H1 (cell line): ENCODE measurements around the gene ZNF804B. TPM values are rescaled to one million over a fixed set of nuclear protein-coding genes. Genes with fewer than 3 reads are reported as not detected.

Source experiments
- CTCF ChIA-PET: fragments of 300-600 bp; sonication (Branson Sonifier 250); formaldehyde crosslinking; loops from one replicate; lab custom pipeline; 2021; ENCODE audit not compliant: partially characterized antibody; lab: Charles Lee
- POLR2A ChIA-PET: fragments of 300-600 bp; sonication (Branson Sonifier 250); formaldehyde crosslinking; loops from one replicate; lab custom pipeline; 2021; ENCODE audit warnings: inconsistent platforms; ENCODE audit not compliant: partially characterized antibody; lab: Charles Lee
- DNase-seq, 2 experiments: peaks; one replicate each; pipeline versions ENCODE4 v3.0.0 to v3.0.0-alpha.2; 2010 to 2022; ENCODE audit warnings: low spot score in 2 of 2, low read depth in 1 of 2, mixed read lengths in 1 of 2
- FAIRE-seq: peaks from 2 replicates; lab custom pipeline; 2011; peaks lifted over from hg19 to GRCh38; lab: Jason Lieb, UNC
- H2AFZ ChIP-seq: 2 replicates; pipeline ENCODE4 v1.8.1; 2012; ENCODE audit warnings: low read length, inconsistent platforms
- H2AK5ac ChIP-seq: 2 replicates; pipeline ENCODE4 v1.6.1; 2013; ENCODE audit warnings: low read depth, low read length
- H2BK120ac ChIP-seq: replicated peaks from 2 replicates; pipeline ENCODE3; 2013; ENCODE audit warnings: low read depth, low read length, inconsistent platforms
- H2BK12ac ChIP-seq: 2 replicates; pipeline ENCODE4 v1.6.1; 2013; ENCODE audit warnings: low read depth, low read length
- H2BK15ac ChIP-seq: 2 replicates; pipeline ENCODE4 v1.6.1; 2013; ENCODE audit warnings: low read length
- H2BK20ac ChIP-seq: 2 replicates; pipeline ENCODE4 v1.6.1; 2013; ENCODE audit warnings: low read length
- H2BK5ac ChIP-seq: 2 replicates; pipeline ENCODE4 v1.6.1; 2013; ENCODE audit warnings: low read depth, low read length
- H3K14ac ChIP-seq: 2 replicates; pipeline ENCODE4 v1.6.1; 2013; ENCODE audit warnings: inconsistent platforms; ENCODE audit not compliant: insufficient read length
- H3K18ac ChIP-seq: 2 replicates; pipeline ENCODE4 v1.6.1; 2013; ENCODE audit warnings: low read length; ENCODE audit errors: extremely low read depth
- H3K23ac ChIP-seq: 2 replicates; pipeline ENCODE4 v1.6.1; 2013; ENCODE audit warnings: inconsistent platforms; ENCODE audit not compliant: insufficient read length
- H3K23me2 ChIP-seq: 2 replicates; pipeline ENCODE4 v1.6.1; 2013; ENCODE audit warnings: low read depth, low read length
- H3K27ac ChIP-seq: 2 replicates; pipeline ENCODE4 v1.6.1; 2011; ENCODE audit warnings: low read depth, low read length, inconsistent platforms
- H3K27me3 ChIP-seq, 4 experiments: replicated peaks in 1 of 4; 1 replicate in 1 of 4; 2 replicates in 3 of 4; pipeline versions ENCODE4 v1.6.1 to v1.8.1; 2011 to 2013; ENCODE audit warnings: low read length in 3 of 4, mild to moderate bottlenecking in 3 of 4, inconsistent platforms in 2 of 4, mixed read lengths in 2 of 4, moderate library complexity in 1 of 4; ENCODE audit not compliant: control insufficient read depth in 3 of 4, insufficient read depth in 3 of 4; ENCODE audit errors: extremely low read depth in 1 of 4
- H3K36me3 ChIP-seq, 4 experiments: 2 replicates each; pipeline versions ENCODE4 v1.6.1 to v1.8.1; 2011 to 2013; ENCODE audit warnings: mild to moderate bottlenecking in 4 of 4, low read length in 3 of 4, moderate library complexity in 2 of 4, control low read depth in 1 of 4, inconsistent platforms in 1 of 4; ENCODE audit not compliant: insufficient read depth in 4 of 4, control insufficient read depth in 2 of 4
- H3K4ac ChIP-seq: replicated peaks from 2 replicates; pipeline ENCODE3; 2013; ENCODE audit warnings: low read length, low read depth, mixed read lengths, inconsistent platforms; ENCODE audit not compliant: insufficient read length
- H3K4me1 ChIP-seq, 4 experiments: replicated peaks in 1 of 4; 1 replicate in 1 of 4; 2 replicates in 3 of 4; pipeline versions ENCODE4 v1.6.1 to v1.8.1; 2011 to 2013; ENCODE audit warnings: low read length in 3 of 4, inconsistent platforms in 2 of 4, mixed read lengths in 1 of 4; ENCODE audit not compliant: insufficient read depth in 4 of 4, control insufficient read depth in 3 of 4
- H3K4me2 ChIP-seq, 2 experiments: 2 replicates each; pipeline versions ENCODE4 v1.6.1 to v1.8.1; 2011 to 2013; ENCODE audit warnings: low read depth in 2 of 2, low read length in 2 of 2, control low read depth in 1 of 2, inconsistent platforms in 1 of 2, mild to moderate bottlenecking in 1 of 2; ENCODE audit not compliant: insufficient read depth in 1 of 2
- H3K4me3 ChIP-seq, 4 experiments: fragments of 200-600, 300-600 bp in 1 of 4; sonication (generic), shearing (Covaris generic), sonication (Bioruptor Twin) in 1 of 4; 2 replicates each; pipeline versions ENCODE4 v1.5.1 to v1.8.1; 2011 to 2016; ENCODE audit warnings: low read length in 4 of 4, low read depth in 3 of 4, control low read depth in 2 of 4, inconsistent platforms in 2 of 4, mild to moderate bottlenecking in 2 of 4, mixed read lengths in 1 of 4, moderate library complexity in 1 of 4; ENCODE audit not compliant: insufficient read depth in 2 of 4; ENCODE audit errors: extremely low read depth in 1 of 4
- H3K56ac ChIP-seq: replicated peaks from 2 replicates; pipeline ENCODE3; 2013; ENCODE audit warnings: low read depth, mild to moderate bottlenecking, mixed read lengths, low read length, inconsistent platforms; ENCODE audit not compliant: insufficient read length
- H3K79me1 ChIP-seq: 2 replicates; pipeline ENCODE4 v1.6.1; 2013; ENCODE audit warnings: low read depth, low read length, control low read depth
- H3K79me2 ChIP-seq, 2 experiments: 2 replicates each; pipeline versions ENCODE4 v1.6.1 to v1.8.1; 2012 to 2013; ENCODE audit warnings: low read length in 2 of 2, mild to moderate bottlenecking in 2 of 2, inconsistent platforms in 1 of 2; ENCODE audit not compliant: insufficient read depth in 2 of 2, control insufficient read depth in 1 of 2
- H3K9ac ChIP-seq, 4 experiments: replicated peaks in 1 of 4; 1 replicate in 1 of 4; 2 replicates in 3 of 4; pipeline versions ENCODE4 v1.6.1 to v1.8.1; 2011 to 2013; ENCODE audit warnings: low read depth in 3 of 4, low read length in 3 of 4, control low read depth in 2 of 4, mild to moderate bottlenecking in 2 of 4, moderate library complexity in 2 of 4, inconsistent platforms in 1 of 4; ENCODE audit errors: extremely low read depth in 1 of 4
- H3K9me3 ChIP-seq, 2 experiments: 2 replicates each; pipeline versions ENCODE4 v1.6.1 to v1.8.1; 2012 to 2013; ENCODE audit warnings: mild to moderate bottlenecking in 2 of 2, moderate library complexity in 2 of 2, control low read depth in 1 of 2, inconsistent platforms in 1 of 2, low read depth in 1 of 2, low read length in 1 of 2, mixed read lengths in 1 of 2; ENCODE audit not compliant: insufficient read depth in 2 of 2
- H4K20me1 ChIP-seq, 2 experiments: replicated peaks in 1 of 2; 2 replicates each; pipeline versions ENCODE3 to v1.8.1; 2011 to 2013; ENCODE audit warnings: inconsistent platforms in 2 of 2, low read length in 2 of 2, mild to moderate bottlenecking in 1 of 2; ENCODE audit not compliant: insufficient read depth in 2 of 2, control insufficient read depth in 1 of 2
- H4K5ac ChIP-seq: 2 replicates; pipeline ENCODE4 v1.6.1; 2013; ENCODE audit warnings: low read length, low read depth, mixed read lengths, inconsistent platforms; ENCODE audit not compliant: insufficient read length
- H4K8ac ChIP-seq: 2 replicates; pipeline ENCODE4 v1.8.0; 2013; ENCODE audit warnings: mild to moderate bottlenecking, moderate library complexity, low read length, inconsistent platforms; ENCODE audit not compliant: insufficient read depth; ENCODE audit errors: extremely low read depth
- H4K91ac ChIP-seq: replicated peaks from 2 replicates; pipeline ENCODE3; 2013; ENCODE audit warnings: low read length, mixed read lengths, inconsistent platforms; ENCODE audit not compliant: insufficient read length
- ASH2L ChIP-seq: fragments of 200-600, 300-600 bp; sonication (generic); IDR thresholded peaks from one replicate; pipeline ENCODE4 v1.7.1; 2017; ENCODE audit warnings: low read length
- RAD21 ChIP-seq, 2 experiments: IDR thresholded peaks in 1 of 2; conservative IDR thresholded peaks in 1 of 2; 2 replicates each; pipeline ENCODE4 v1.6.1; 2011; ENCODE audit warnings: low read depth in 2 of 2, low read length in 2 of 2, improper control_type of control experiment in 1 of 2, inconsistent platforms in 1 of 2, mild to moderate bottlenecking in 1 of 2, moderate library complexity in 1 of 2
- RBBP5 ChIP-seq: IDR thresholded peaks from 2 replicates; pipeline ENCODE4 v1.7.1; 2012; ENCODE audit warnings: low read depth, mild to moderate bottlenecking, inconsistent platforms, low read length, moderate library complexity, borderline replicate concordance
- SUZ12 ChIP-seq: fragments of 200-600 bp; sonication (generic); IDR thresholded peaks from 2 replicates; pipeline ENCODE4 v1.6.1; 2012; ENCODE audit warnings: mild to moderate bottlenecking, inconsistent platforms, low read length, moderate library complexity, mixed read lengths
- TCF12 ChIP-seq: IDR thresholded peaks from 2 replicates; pipeline ENCODE4 v1.6.1; 2011; ENCODE audit warnings: low read depth, mild to moderate bottlenecking, low read length
- WGBS, 2 experiments: shearing (Covaris generic) in 1 of 2; methylation state at CpG; one replicate each; pipeline versions ENCODE4 v1.1.6 to v1.1.7; 2013 to 2015; ENCODE audit warnings: low lambda C conversion rate in 2 of 2, mixed read lengths in 2 of 2, inconsistent platforms in 1 of 2, low coverage in 1 of 2, missing lambda C conversion rate in 1 of 2; ENCODE audit not compliant: insufficient replicate concordance in 2 of 2, insufficient coverage in 1 of 2, insufficient read length in 1 of 2; ENCODE audit errors: extremely low coverage in 1 of 2, missing lambda C conversion rate in 1 of 2; 5-methylcytosine and 5-hydroxymethylcytosine counted together
- polyA plus RNA-seq, 7 experiments: library from polyadenylated mRNA; depleted of rRNA in 3 of 7; stranded (reverse) in 5 of 7; unstranded in 2 of 7; fragments of >200 nt in 5 of 7; fragments of 200-250 nt in 2 of 7; gene quantifications; 1 replicate in 5 of 7; 2 replicates in 1 of 7; 4 replicates in 1 of 7; pipeline versions ENCODE4 v1.2.1 to v1.2.3, GENCODE V29; 2011 to 2013; ENCODE audit warnings: missing spikeins in 2 of 7, mixed read lengths in 2 of 7
- total RNA-seq: library from RNA; stranded (reverse); fragmentation: NEBNext Ultra II Directional; extraction: Animal tissue kit (Norgen Biotek cat#: 25700); gene quantifications from 2 replicates; pipeline ENCODE4 v1.2.1, GENCODE V29; 2021

The ZNF804B gene
- total and polyA plus RNA-seq, 2 of the 8 experiments (the other 6 are each of a cell fraction or from before 2014, with no cell fraction given), result not detected

- Histone ChIP-seq H3K36me3 (no peaks in the 10 kb centered on the region), H3K18ac (no peak overlapping the region), H3K27me3 (no peaks in the 10 kb centered on the region), H4K20me1 (no peaks in the 10 kb centered on the region), H2BK120ac (no peak overlapping the region), H3K4me3 (no peak overlapping the region), H3K79me2 (no peaks in the 10 kb centered on the region), H3K14ac (no peak overlapping the region), H3K27ac (no peak overlapping the region), H2BK5ac (no peak overlapping the region), H3K23ac (no peak overlapping the region), H3K4me2 (no peak overlapping the region), H3K79me1 (no peaks in the 10 kb centered on the region), H3K4ac (no peak overlapping the region), H2AK5ac (no peak overlapping the region), H2BK15ac (no peak overlapping the region), H3K23me2 (no peaks in the 10 kb centered on the region), H4K91ac (no peak overlapping the region), H2BK12ac (no peak overlapping the region), H3K4me1 (no peaks in the 10 kb centered on the region), H4K8ac (no peak overlapping the region), H2BK20ac (no peak overlapping the region), H3K9me3 (no peaks in the 10 kb centered on the region), H2AFZ (no peak overlapping the region), H3K56ac (no peak overlapping the region), H4K5ac (no peak overlapping the region), H3K9ac (no peak overlapping the region)
- POLR2A ChIA-PET, result no interaction called here
- TF ChIP-seq ASH2L (no peak), TCF12 (no peak), RBBP5 (no peak), SUZ12 (no peak), RAD21 (IDR thresholded peaks at IDR 0.05 in 1 of 2, conservative IDR thresholded peaks at IDR 0.05 in 1 of 2; ENCODE audit: low read depth in 2 of 2, low read length in 2 of 2) (no peak)
- no peak for DNase-seq
- no peak for FAIRE-seq
- CTCF ChIA-PET, result interaction anchor here (1.0 kb wide), 1 partner anchor 10 kb away, joined by 4 read pairs; no protein-coding TSS in a partner anchor
- 92% methylated on average over 2 of the region's 2 CpGs; no CpG with 5 or more reads in 1 of the 2 experiments for WGBS, 2 experiments
Observed at GRCh38 chr7:89129600-89130375, 370.3 kb downstream of the ZNF804B start.
